HG03064 (cell line): Measurements from ENCODE around the gene DUSP21.
A peak's percentile ranks its signal among the peaks of the same experiment; 100 is the strongest.
"Not testable (repeated sequence)": the region's sequence is repeated elsewhere in the genome, so short reads cannot be mapped to it uniquely, and the experiment has no call there.

Source experiments
- ATAC-seq: cut with Tn5 transposase; IDR thresholded peaks from one replicate; pipeline ENCODE4 v1.9.1; 2021; ENCODE audit warnings: low read depth; ENCODE audit not compliant: unreplicated experiment

DUSP21 gene

GRCh38 chrX:44843753-44844152 is at the start of gene DUSP21:
Gene DUSP21 (plus strand): TSS chrX:44844021. CDS start chrX:44844133, 112 bp downstream.
- no peak for ATAC-seq

- ATAC-seq: no peak
These were observed 47.8 kb upstream of the DUSP21 start for GRCh38 chrX:44795945-44796450.

GRCh38 chrX:44802613-44803012 is 41.2 kb upstream of the DUSP21 start:
- no peak for ATAC-seq

GRCh38 chrX:44815681-44816080 is 28.1 kb upstream of the DUSP21 start:
- no peak for ATAC-seq

GRCh38 chrX:44816367-44816766 is 27.5 kb upstream of the DUSP21 start:
- no peak for ATAC-seq

GRCh38 chrX:44817029-44817428 is 26.8 kb upstream of the DUSP21 start:
- no peak for ATAC-seq

GRCh38 chrX:44822601-44823000 is 21.2 kb upstream of the DUSP21 start:
- ATAC-seq: no peak

GRCh38 chrX:44823193-44823592 is 20.6 kb upstream of the DUSP21 start:
- not testable (repeated sequence) for ATAC-seq

GRCh38 chrX:44828008-44828605 is 15.7 kb upstream of the DUSP21 start:
- ATAC-seq: no peak

GRCh38 chrX:44829832-44830231 is 14.0 kb upstream of the DUSP21 start:
- no peak for ATAC-seq

- ATAC-seq: no peak
These were observed 1.1 kb upstream of the DUSP21 start for GRCh38 chrX:44842550-44843317.

GRCh38 chrX:44843318-44843702 is 511 bp upstream of the DUSP21 start:
- ATAC-seq: no peak

GRCh38 chrX:44844204-44844603 is 383 bp downstream of the DUSP21 start:
- ATAC-seq: no peak

GRCh38 chrX:44850891-44851290 is 7.1 kb downstream of the DUSP21 start:
- ATAC-seq: not testable (repeated sequence)

- ATAC-seq: no peak
These were observed 27.4 kb downstream of the DUSP21 start for GRCh38 chrX:44871114-44871645.

- ATAC-seq: peak; percentile 25
These were observed 28.4 kb downstream of the DUSP21 start for GRCh38 chrX:44871931-44872820.

- ATAC-seq: peak; percentile 81
These were observed 29.1 kb downstream of the DUSP21 start, which contains the start of gene KDM6A for GRCh38 chrX:44872821-44873414. Gene KDM6A (plus strand): TSS chrX:44873188. CDS start chrX:44873552, 364 bp downstream.

GRCh38 chrX:44873415-44874276 is 29.8 kb downstream of the DUSP21 start:
- ATAC-seq: peak; percentile 9
